GM20000 (cell line): ENCODE measurements around the gene MYO18B.

Source experiments
- DNase-seq: peaks from one replicate; pipeline ENCODE4 v3.0.0; 2012; ENCODE audit warnings: low spot score
- TF ChIP-seq, protein P1 (sequence below): IDR thresholded peaks from 2 replicates; pipeline ENCODE4 v1.5.1; 2012; ENCODE audit warnings: mild to moderate bottlenecking, control low read depth; ENCODE audit errors: extremely low read depth, missing control alignments

MYO18B gene, protein sequence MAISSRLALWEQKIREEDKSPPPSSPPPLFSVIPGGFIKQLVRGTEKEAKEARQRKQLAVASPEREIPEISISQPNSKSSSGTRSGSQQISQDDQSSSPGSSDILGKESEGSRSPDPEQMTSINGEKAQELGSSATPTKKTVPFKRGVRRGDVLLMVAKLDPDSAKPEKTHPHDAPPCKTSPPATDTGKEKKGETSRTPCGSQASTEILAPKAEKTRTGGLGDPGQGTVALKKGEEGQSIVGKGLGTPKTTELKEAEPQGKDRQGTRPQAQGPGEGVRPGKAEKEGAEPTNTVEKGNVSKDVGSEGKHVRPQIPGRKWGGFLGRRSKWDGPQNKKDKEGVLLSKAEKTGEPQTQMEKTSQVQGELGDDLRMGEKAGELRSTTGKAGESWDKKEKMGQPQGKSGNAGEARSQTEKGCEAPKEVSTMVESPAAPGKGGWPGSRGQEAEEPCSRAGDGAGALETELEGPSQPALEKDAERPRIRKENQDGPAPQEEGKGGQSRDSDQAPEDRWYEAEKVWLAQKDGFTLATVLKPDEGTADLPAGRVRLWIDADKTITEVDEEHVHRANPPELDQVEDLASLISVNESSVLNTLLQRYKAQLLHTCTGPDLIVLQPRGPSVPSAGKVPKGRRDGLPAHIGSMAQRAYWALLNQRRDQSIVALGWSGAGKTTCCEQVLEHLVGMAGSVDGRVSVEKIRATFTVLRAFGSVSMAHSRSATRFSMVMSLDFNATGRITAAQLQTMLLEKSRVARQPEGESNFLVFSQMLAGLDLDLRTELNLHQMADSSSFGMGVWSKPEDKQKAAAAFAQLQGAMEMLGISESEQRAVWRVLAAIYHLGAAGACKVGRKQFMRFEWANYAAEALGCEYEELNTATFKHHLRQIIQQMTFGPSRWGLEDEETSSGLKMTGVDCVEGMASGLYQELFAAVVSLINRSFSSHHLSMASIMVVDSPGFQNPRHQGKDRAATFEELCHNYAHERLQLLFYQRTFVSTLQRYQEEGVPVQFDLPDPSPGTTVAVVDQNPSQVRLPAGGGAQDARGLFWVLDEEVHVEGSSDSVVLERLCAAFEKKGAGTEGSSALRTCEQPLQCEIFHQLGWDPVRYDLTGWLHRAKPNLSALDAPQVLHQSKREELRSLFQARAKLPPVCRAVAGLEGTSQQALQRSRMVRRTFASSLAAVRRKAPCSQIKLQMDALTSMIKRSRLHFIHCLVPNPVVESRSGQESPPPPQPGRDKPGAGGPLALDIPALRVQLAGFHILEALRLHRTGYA (N-terminal part only)

DNA sequence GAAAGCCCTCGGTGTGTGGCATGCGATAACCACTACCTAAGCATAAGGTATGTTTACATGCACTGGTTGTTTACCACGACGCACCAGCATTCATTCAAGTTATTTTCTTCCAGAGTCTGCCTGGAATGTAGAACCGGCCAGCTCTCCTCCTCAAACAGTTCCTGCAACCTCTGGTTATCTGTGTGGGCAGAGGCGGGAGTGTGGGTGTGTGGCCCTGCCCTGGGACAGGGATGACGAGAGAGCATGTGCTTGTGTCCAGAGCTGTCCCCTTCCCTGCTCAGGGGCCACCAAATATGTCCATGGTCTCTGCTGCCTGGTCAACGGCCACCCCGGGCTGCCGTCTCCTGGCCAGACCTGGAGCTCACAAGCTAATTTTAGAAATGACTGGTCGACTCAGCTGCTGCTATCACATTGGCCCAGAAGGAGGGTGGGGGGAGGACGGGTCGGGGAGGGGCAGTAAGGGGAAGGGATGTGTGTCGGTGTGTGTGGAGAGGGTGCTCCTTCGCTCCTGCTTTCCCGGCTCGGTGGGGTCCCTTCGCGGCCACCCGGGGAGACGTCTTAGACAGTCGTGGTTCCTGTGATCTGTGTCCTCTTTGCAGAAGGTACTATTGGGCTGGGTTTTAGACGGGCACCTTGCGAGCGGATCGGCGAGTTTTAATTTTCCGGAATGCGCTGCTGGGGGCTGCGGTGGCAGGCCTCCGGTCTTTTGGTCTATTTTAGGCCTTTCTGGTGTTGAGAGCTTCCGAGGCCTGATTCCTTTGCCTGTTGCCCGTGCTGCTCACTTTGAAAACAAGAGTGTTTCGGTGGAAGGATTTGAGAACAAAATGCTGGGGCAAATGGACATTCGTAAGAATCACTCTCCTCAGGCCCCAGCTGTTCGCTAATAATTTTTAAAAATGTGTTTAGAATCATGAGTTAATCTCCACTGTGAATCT, at the start of gene MYO18B:
Gene MYO18B (plus strand): TSS at position 497 of the 935 bp plus-strand sequence. CDS start 18,905 bp downstream, outside the sequence.
- TF ChIP-seq, protein P1, sequence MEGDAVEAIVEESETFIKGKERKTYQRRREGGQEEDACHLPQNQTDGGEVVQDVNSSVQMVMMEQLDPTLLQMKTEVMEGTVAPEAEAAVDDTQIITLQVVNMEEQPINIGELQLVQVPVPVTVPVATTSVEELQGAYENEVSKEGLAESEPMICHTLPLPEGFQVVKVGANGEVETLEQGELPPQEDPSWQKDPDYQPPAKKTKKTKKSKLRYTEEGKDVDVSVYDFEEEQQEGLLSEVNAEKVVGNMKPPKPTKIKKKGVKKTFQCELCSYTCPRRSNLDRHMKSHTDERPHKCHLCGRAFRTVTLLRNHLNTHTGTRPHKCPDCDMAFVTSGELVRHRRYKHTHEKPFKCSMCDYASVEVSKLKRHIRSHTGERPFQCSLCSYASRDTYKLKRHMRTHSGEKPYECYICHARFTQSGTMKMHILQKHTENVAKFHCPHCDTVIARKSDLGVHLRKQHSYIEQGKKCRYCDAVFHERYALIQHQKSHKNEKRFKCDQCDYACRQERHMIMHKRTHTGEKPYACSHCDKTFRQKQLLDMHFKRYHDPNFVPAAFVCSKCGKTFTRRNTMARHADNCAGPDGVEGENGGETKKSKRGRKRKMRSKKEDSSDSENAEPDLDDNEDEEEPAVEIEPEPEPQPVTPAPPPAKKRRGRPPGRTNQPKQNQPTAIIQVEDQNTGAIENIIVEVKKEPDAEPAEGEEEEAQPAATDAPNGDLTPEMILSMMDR, result no peak
- DNase-seq, result no peak

DNA sequence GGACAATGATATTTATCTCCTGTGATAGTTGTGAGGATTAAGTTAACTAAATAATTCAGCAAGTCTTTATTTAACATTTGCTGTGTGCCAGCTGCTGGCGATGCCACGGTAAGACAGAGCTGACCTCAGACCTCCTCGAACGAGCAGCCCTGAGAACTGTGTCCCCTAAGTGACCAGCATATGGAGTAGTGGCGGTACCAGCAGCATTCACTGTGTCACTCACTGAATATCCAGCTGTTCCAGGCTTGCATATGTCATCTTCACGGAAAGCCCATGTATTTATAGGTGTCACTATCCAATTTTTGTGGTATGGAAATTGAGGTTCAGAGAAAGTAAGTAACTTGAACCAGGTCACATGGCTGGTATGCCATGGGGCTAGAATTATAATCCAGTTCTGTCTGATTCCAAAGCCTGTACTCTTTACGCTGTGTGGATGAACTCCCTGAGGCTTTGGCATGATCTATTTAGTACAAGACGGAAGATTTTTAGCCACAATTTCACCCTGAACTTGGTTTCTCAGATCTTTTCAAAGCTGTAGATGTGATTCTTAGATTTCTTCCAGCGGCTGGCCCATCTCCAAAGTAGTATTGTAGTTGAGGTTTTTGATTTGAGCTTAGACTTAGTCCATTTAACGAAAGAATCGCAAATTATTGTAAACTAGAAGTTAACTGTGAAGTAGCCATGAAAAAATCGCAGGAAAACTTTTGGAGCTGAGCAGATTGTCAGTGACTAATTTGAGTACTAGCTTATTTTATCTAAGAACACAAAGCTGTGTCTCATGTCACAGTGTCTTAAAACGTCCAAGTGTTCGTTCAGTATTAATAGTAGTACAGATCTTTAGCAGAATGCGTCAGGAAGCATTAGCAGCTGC, 49.4 kb upstream of the MYO18B start:
- TF ChIP-seq, protein P1, result no peak
- DNase-seq, result no peak

DNA sequence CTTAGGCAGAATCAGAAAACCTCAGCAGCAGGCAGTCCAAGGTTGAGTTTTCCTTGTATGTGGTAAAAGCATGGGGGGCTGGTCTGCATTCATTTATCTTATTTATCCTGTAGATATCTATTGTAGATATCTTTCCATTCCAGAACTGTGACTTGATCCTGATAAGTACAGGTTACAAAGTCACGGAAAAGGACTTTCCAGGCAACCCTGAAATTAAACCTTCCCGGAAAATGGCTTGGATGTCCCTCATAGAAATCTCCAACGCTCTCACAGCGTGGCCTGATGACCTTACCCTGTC, 48.8 kb upstream of the MYO18B start:
- DNase-seq, result no peak
- TF ChIP-seq, protein P1, result no peak

DNA sequence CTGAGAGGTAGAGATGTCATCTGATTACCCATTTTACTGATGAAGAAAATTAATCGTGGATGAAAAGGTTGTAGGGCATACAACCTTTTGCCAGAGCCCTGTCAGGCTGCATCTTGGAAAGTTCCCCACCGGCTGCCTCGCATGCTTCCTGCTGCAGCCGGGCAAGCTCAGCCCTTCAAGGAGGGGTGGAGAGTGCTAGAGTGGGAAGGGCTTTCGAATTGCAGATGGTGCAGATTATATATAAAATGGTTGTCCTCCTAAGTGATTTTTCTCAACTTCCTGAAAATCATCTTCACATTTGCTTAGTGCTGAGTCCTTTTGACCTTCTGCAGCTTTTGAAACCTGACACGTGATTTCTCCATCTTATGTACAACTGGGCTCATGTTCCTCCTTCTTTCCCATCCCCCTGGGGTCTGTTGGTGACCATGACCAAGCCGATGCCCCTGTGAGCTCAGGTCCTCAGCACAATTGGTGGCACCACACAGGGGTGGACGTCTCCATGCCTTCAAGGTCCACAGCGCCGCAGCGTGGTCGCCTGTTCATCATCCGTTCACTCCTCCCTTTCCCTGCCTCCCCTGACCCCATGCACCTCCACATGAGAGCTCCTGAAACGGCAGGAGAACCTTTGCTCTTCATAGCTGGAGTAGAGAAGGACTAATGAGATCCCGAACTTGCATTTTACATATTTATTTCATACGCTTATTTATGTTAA, 47.6 kb upstream of the MYO18B start:
- TF ChIP-seq, protein P1, result no peak
- DNase-seq, result no peak

DNA sequence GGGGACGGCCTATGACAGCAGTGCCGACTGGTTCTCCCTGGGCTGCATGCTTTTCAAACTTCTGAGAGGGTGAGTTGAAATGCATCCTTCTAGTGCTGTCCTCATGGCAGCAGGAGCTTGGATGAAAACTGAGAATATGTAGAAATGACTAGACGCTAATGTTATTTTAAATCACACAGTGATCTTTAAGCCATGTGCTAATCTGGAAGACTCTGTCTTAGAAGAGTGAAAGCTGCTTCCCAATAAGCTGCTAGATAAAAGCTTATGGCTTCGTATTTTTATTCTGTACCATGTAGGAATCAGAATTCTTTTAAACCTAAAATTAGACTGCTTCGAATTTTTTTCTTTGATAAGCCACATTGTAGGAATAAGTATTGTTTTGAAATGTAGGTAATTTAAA, 46.8 kb upstream of the MYO18B start:
- TF ChIP-seq, protein P1, result no peak
- no peak for DNase-seq
